Stimulated activated CD4-positive, alpha-beta T cell treated with anti-CD3 and anti-CD28 coated beads, TNF-alpha, amount 100 ng/mL, for 48 hours (primary cell): ENCODE measurements around the gene HNRNPLL.
A peak's percentile ranks its signal among the peaks of the same experiment; 100 is the strongest.

Experiments
- DNase-seq, 3 donors: peaks; one replicate each; pipeline ENCODE4 v3.0.0-alpha.2; 2020; ENCODE audit warnings: low read depth in 3 of 3

The HNRNPLL gene

DNA sequence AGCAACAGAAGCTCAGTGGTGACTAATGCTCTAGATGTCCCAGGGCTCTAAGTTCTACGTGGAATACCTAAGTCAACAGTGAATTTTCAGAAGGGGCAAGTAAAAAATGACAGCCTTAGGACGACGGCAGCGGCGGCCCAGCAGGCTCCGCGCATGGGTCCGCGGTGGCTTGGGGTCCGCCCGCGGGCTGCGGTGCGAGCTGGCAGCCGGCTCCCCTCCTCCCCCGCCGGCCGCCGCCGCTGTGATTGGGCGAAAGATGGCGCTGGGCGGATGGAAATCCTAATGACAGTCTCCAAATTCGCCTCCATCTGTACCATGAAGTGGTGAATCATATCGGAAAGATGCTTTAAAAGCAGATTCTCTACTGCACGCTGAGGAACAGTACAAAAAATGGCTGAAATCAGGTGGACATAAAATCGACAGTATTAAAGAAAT is 74.7 kb downstream of the HNRNPLL start:
- DNase-seq: peak; percentile 36 to 44 (median 36)

DNA sequence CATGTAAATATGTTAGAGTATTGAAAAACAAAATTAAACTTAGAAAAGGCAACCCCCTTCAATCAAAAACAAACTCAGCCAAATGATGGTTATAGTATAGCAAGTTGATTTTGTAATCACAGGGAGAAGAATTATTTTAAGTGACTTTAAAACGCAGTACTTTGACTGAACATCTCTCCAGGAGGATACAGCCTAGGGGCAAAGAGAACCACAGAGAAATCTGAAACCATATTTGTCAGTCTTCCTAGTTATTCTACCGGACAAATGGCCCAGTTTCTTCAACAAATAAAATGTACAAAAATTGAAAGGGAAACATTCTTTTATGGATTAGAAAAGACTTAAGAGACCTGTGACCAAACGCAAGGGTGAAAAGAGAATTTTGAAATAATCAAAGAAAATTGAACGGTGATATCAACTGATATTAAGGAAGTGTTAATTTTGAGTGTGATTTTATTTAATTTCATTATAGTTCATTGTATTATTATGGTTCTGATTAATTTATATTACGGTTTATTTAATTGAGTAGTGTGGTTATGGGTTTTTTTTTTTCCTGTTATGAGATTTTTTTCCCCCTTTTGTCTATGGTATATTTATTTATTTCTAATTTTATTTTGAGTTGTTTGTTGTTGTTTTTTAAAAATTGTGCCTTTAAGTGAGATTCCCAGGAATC is 75.3 kb downstream of the HNRNPLL start:
- no peak for DNase-seq

DNA sequence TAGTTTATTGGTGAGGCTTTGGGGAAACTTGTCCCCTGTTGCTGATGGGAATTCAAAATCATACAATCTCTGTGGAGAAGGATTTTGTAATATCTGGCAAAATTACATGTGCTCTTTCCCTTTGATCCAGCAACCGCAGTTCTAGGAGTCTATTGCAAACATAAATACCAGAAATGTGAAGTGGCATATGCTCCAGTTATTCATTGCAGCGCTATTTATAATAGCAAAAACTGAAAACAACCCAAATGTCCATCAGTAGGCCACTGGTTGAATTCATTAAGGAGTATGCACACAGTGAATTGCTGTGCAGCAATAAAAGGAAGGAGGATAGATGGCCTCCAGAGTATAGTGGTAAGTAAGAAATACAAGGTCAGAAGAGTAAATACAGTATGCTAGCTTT is 76.5 kb downstream of the HNRNPLL start:
- DNase-seq: no peak

DNA sequence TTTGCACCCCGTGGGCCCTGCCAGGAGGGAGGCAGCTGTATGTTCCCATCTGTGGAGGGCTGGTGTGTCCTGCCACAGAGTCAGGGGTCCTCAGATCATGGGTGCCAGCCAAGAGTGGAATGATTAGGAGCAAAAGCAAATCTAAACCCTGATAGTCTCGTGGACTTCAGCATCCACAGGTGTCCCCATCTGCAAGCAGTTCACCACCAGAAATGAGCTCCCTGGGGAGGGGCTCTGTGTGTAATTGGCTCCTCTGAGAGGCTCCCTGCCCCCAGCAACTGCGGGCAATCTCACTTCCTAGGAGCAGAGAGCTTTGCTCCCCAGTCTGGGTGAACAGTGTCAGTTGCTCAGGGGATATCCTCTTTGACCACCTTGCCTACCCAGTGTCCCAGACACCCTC is 78.1 kb downstream of the HNRNPLL start:
- no peak for DNase-seq

DNA sequence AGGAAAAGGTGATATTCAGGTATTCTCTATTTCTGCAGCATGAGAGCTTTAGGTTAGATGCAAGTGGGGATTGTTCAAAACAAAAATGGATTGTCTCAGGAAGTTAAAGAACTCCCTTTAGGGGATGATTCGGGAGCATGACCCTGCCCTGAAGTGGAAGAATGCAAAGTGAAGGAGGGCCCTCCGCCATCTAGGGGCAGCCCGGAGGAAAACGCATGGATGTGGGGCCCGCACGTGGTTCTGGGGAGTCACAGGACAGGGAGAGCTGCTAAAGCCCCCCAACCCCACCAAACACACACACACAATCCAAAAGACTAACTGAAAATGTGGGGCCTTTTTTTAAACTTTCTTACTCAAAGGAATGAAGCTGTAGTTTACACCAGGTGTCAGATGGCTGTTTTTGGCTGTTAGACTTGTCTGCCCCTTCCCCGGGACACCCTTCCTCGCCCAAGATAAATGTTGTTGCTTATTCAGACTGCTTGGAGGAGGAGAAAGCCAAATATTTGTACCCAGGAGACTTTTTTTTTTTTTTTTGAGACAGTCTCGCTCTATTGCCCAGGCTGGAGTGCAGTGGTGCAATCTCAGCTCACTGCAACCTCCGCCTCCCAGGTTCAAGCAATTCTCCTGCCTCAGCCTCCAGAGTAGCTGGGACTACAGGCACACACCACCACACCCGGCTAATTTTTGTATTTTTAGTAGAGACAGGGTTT is 78.8 kb downstream of the HNRNPLL start:
- no peak for DNase-seq

DNA sequence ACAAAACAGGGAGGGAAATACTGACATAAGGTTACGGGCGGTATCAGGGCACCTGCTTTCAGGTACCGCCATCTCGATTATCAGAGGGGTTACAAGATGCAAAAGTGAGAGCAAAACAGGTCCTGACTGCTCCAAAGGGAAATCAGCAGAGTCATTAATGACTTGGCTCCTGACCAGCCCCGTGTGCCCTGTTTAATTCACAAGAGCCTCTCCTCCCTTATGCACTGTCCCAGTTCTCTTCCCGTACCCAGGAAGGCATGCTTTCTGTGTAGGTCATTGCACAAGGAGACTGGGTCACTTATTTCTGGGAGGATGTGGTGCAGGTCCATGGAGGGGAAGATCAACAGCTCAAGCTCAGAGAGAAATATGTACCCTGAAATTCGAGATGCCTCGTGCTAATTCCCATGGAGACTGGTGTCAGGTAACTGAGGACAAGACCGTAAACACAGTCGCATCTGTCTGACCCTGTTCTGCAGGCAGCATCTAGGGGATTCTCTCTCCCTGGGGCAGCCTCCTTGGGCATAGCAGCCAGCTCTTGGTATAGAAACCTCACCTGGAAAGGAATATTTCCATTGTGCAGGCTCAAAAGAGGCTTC is 79.9 kb downstream of the HNRNPLL start:
- DNase-seq: no peak

DNA sequence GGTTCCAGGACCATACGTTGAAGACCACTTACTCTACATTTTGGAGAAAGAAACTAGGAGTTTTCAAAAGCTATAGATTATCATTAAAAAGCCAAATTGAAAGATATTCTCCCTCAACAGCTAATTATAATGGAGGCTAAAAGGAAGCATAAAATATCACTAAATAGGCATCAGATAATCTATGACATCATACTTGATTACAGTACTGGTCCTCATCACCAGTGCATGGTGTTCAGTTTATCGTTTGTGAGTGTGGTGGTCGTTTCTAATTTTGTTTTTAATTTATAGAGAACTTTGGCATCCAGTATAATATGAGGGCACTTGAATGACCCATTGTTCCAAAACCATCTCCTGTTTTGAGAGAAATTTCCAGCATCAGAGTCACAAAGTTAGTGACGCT is 80.9 kb downstream of the HNRNPLL start:
- DNase-seq: no peak

DNA sequence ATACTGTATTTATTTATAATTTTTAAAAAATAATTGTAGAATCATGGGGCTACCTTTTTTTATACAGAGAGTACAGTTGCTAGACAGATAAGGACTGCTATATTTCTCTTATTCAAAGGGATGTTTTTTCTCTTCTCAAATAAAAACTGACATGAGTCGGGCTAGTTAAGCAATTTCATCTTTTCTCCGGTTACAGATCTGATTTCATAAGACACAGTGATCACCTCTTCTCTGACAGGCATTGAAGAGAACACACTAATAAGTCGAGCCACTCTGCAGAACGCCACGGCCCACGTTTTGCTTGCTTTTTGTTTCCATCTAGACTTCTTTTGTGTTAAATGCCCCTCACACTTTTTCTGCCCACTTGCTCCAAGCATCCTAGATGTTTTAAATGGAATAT is 85.4 kb downstream of the HNRNPLL start:
- DNase-seq: no peak

DNA sequence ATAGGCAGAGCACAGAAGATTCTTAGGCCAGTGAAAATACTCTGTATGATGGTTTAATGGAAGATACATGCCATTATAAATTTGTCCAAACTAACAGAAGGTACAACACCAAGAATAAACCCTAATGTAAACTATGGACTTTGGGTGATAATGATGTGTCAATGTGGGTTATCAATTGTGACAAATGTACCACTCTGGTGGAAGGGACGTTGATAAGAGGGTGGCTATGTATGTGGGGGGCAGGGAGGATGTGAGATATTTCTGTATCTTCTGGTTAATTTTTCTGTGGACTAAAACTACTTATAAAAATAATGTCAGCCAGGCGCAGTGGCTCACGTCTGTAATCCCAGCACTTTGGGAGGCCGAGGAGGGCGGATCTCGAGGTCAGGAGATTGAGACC is 86.2 kb downstream of the HNRNPLL start:
- no peak for DNase-seq

DNA sequence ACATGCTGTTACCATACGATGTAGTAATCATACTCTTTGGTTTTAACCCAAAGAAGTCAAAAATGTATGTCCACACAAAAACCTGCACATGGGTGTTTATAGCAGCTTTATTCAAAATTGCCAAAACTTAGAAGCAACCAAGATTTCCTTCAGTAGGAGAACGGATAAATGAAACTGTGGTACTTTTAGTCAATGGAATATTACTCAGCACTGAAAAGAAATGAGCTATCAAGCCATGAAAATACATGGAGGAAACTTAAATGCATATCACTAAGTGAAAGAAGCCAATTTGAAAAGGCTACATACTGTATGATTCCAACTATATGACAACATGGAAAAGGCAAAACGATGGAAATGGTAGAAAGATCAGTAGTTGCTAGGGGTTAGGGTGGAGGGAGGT is 86.6 kb downstream of the HNRNPLL start:
- DNase-seq: no peak

DNA sequence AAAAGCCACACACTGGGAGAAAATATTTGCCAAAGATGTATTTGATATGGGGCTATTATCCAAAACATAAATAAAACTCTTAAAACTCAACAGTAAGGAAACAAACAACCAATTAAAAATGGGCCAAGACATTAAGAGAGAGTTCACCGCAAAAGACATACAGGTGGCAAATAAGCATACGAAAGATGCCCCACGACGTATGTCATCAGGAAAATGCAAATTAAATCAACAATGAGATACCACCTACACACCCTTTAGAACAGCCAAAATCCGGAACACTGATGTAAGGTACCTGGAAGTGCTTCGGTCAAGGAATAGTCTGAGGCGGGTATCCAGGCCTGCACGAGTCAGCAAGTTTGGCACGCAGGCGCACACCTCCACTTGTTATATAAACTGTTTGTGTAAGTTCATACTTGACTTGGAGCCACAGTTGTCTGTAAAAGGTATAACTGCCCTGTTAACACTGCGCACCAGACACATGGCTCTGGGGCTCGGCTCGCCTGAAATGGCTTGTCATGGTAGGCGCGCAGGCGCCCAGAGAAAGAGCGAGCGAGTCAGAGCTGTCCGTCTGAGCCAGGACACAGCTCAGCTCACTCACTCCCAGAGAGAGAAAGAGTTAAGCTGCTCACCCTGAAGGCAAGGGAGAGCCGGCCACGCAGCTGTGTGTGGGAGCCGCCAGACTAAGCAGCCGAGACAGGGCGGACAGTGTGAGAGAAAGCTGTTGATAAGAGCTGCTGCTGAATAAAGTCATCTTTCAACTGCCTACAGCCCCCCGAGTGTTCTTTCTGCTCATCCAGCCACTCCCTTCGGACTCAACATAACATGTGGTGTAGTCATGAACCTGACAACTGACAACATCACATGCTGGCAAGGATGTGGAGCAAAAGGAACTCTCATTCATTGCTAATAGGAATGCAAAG is 87.3 kb downstream of the HNRNPLL start:
- no peak for DNase-seq

DNA sequence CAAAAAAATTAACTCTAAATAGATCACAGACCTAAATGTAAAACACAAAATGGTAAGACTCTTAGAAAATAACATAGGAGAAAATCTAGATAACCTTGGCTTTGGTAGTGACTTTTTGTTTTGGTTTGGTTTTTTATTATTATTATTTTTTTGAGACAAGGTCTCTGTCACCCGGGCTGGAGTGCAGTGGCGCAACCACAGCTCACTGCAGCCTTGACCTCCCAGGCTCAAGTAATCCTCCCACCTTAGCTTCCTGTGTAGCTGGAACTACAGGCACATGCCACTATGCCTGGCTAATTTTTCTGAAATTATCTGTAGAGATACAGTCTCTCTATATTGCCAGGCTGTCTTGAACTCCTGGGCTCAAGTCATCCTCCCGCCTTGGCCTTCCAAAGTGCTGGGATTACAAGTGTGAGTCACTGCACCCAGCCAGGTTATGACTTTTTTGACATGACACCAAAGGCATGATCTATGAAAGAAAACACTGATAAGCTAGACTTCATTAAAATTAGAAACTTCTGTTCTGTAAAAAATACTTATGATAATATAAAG is 88.0 kb downstream of the HNRNPLL start:
- no peak for DNase-seq

DNA sequence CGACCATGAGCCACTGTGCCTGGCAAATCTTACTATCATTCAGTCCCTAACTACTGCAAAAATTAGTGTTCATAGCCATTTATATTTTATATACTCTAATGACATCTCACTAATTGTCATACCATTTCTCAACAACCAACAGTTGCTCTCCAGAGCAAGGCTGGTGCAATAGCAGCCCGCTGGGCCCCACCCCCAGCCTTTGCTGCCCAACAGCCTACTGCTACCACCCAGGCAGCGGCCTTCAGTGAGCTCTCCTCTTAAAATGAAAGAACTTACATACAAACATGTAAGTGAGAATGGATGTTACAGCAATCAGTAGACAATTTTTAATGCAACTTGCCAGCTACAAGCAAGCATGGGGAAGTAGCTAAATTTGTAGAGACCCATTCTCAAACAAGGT is 90.5 kb downstream of the HNRNPLL start:
- no peak for DNase-seq
